GM18907 (cell line): ENCODE measurements around the gene POU3F3.
A peak's percentile ranks its signal among the peaks of the same experiment; 100 is the strongest.

Experiments
- ATAC-seq: cut with Tn5 transposase; IDR thresholded peaks from one replicate; pipeline ENCODE4 v1.9.1; 2021; ENCODE audit warnings: mild to moderate bottlenecking, moderate library complexity; ENCODE audit not compliant: unreplicated experiment

The POU3F3 gene

DNA sequence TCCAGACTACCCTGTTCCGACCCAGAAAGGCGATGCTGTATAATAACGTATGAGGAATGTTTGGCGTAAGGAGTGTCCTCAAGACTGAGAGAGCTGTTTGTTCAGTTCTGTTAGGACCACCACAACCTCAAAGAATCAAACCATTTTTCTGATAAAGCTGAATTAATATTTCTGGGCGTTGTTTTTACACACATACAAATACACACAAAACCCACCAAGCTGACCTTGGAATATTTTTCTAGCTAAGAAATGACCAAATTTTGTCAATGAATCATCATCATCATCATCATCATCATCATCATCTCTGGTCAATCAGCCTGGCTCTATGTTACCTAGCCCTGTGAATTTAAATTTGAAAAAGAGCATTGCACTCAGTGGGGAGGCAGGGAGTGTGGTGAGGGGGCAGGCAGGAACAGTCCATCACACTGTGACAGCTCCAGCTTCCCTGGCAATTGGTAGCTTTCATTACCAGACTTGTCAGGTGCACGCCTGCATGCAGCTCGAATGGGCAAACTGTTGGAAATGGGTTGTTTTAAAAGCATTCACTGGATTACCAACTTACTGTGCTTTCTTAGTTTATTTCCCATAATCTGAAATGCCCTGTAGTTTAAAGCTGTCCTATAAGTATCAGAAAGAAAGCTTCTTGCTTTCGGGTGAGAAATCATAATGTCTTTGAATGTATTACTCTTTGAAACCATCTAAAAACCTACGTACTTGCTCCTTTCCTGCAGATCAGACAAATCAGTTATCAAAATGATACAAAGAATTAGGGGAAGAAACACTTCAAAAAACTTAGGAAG lies 6.9 kb upstream of the POU3F3 start:
- no peak for ATAC-seq

DNA sequence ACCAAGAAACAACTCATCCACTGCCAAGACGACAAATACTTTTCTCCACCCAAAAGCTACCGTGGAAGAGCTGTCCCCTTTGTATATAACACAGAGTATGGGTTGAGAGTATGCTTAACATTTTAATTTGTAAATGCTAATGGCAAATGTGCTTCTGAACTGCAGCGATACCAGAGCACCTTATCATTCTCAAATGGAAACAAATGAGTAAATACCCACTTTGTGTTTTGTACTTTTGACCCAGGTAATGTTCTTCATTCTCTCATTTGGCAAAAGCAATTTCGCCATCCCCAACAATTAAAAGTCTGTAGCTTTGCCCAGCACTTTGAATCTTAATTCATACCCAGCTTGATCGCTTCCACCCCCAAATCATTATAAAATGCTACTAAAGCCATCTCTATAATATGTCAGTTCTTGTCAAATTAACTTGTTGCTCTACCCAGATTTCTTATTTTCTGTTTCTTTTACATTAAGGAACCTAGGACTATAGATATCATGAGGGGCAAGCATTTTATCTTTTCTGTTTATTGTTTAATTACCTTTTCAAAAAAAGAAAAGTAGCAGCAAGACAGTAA lies 6.2 kb upstream of the POU3F3 start:
- ATAC-seq: no peak

DNA sequence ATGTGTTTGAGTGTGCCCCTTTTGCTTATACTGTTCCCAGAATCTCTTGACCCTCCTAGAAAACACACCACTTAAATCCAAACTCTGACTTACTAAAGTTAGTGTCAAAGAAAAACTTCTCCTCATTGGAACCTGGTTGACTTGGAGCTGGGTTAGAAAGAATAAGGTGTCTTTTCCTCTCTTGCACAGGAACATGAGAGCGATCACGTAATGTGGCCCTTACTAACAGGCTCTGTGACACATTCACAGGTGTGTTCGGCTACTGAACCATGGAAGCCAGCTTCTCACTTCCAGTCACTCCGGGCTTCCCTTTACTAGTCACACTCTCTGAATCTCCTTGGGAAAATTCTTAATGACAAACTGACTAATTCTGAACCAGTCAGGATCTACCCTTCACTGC lies 5.4 kb upstream of the POU3F3 start:
- no peak for ATAC-seq

DNA sequence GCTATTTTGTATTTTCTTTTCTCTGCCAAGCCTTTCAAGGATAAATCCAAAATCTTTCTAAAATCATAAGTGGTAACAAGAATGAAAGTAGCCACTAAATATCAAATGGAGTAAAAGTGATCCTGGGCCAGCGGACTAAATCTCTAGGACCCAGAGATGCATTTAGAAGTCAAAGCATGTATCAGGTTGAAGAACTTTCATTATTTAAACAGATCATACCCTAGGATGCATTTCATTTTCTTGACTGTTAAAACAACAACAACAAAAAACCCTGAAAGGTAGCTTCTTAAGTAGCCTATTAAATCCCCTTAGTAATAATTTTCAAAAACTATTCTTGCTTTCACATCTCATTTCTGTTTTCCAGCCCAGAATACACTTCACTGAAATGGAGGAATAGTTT lies 4.8 kb upstream of the POU3F3 start:
- no peak for ATAC-seq

DNA sequence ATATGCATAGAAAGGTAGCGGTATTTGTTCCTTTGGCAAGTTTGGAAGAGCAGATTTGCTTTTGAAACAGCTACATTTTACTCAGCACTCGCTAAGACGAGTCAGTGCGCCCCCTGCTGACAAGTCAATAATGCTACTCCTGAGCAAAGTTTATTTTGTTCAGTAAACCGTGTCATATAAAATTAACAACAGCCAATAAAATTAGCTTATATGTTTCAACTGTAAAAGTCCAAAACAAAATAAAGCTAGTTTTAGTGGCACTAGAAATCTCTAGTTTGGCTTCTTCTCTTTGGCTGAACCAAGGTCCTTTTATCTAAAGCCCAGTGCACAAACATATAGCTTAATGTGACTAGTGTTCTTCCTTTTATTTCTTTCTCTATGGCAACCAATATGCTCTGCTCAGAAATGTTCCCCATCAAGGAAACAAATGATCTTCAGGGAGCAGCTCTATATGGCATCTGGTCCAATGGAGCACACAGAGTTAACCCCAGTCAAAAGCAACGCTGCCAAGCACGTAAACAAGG lies 4.2 kb upstream of the POU3F3 start:
- peak; percentile 42 for ATAC-seq

DNA sequence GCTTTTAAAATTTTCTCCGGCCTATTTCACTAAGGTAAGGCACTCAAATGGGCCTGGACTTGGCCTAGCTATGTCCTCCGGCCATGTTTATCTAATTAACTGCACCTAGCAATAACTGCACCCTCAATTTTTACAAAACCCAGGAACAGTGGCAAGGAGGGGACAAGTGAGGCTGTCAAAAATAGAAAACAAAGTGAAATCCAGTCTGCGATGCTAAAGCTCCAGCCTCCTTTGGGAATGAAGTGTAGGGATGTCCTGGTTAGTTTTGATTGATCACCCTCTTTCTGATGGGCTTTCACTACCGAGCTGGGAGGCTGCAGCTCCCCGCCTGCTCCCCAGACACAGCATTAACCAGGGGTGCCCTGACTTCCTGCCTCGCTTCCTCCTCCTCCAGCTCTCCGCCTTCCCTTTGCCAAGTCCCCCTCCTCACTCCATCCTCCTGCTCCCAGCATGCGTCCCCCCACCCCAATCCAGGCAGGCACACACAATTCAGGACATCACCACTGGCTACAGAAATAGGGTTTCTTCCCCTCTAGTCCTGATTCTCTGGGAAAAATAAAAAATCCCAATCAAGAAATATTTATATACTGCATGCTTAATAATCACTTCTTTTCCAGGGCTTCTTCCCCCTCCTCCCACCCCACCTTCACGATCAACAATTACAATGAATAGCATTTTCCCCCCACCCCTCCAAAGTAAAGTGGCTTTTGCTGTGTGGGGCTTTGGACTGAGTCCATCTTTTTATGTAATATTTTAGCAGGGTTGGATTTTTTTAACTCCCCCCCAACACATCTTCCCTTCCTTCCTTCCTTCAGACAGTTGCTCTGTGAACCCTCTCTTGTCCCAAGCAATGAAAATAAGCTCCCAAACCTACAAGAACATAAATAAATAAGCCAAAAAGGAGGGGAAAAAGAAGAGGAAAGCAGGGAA lies 3.3 kb upstream of the POU3F3 start:
- no peak for ATAC-seq

DNA sequence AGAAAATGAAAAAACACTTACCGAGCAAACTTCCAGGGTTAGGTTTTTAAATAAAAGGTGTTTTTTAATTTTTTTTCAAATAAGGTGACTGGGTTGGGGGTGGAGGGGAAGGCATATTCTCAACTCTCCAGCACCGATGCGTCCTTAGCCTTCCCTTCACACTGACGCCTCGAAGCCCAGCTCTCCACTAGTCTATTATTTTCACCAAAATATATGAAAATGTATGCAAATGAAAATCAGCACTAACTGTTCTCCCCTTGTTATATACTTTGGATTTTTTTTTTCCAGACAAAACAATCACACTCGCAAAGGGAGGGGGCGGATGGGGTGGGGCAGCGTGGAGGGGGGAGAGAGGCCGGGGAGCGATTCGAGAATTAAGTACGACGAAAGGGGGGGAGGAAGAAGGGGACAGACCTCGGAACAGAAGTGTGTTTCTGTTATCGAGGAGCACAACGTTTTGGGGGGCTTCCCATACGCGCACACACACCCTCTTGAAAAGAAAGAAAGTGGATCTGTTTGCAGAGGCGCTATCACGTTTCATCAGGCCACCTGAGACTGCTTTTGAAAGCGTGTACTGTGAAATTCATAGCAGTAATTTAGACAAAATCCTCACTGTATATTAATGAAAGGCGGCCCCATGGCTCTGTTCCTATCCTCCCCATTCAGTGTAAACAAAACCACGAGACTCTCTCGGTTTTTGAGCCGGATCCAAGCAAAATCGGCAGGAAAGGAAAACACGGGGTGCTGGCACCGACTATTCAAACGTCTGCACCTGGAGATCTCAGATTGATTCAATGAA lies 2.4 kb upstream of the POU3F3 start:
- ATAC-seq: no peak

DNA sequence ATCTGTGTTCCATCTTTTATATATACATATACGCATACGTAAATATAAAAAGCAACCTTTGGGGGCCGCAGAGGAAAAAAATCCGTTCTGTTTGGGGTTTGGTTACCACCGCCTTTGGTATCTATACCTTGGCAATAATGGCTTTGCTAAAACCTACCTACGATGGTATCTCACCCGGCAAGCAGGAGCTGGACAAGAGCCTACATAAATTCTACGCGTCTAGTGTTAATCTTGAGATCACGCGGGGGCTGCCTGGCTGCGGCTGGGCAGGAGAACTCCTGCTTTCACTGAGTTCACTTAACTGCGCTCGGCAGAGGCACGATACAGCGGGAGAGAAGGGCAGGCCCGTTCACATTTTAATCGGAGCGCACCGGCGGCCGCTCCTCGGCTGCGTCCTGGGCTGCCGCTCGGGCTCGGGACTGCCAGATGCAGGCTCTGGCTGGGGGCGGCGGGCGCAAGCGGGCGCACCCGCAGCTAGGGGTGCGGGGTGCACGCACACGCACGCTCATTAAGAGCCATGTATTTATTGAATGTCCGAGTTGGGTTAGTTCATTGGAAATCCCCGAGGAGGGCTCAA lies 1.7 kb upstream of the POU3F3 start:
- peak; percentile 32 for ATAC-seq

DNA sequence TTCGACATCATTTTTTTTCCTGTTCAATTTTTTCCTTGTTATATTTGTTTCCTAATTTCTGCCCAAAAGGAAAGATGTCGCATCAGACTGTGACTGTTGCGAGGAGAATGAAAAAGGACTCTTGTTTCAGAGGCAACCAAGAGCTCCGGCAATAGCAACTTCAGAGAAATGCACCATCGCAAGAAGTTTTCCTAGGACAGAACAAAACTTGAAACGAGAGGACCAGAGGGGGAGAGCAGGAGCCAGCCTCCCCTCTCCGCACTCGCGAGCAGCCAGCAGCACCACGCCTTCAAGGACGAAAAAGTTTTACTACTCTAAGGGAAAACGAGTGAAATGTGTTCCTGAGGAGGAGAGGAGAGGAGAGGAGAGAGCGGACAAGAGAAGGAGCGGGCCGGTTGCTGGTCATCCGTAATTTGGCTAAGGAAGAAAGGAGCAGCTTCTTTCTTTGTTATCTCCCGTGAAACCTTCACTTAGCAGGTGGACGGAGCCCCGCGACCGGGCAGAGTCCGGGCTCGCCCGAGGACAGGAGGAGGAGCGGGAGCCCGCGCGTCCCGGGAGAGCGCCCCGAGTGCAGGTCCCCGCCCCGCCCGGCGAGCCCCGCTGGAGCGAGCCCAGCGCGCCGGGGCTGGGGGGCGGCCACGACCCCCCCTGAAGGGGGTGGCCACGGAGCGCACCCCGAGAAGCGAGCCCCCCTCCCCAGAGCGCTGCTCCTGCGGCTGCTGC lies 744 bp downstream of the POU3F3 start:
- ATAC-seq: no peak

DNA sequence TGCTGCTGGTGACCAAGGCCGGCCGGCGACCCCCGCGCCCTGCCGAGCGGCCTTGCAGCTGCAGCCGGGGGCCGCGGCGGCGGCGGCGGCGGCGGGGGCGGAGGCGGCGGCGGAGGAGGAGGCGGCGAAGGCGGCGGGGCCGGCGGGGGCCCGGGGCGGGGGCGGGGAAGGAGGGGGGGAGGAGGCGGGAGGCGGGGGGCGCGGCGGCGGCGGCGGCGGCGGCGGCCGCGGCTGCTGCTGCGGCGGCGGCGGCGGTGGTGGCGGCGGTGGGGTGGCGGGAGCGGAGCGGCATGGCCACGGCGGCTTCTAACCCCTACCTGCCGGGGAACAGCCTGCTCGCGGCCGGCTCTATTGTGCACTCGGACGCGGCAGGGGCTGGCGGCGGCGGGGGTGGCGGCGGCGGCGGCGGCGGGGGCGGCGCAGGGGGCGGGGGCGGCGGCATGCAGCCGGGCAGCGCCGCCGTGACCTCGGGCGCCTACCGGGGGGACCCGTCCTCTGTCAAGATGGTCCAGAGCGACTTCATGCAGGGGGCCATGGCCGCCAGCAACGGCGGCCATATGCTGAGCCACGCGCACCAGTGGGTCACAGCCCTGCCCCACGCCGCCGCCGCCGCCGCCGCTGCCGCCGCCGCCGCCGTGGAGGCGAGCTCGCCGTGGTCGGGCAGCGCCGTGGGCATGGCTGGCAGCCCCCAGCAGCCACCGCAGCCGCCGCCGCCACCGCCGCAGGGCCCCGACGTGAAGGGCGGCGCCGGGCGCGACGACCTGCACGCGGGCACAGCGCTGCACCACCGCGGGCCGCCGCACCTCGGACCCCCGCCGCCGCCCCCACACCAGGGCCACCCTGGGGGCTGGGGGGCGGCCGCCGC lies 1.5 kb downstream of the POU3F3 start:
- ATAC-seq: no peak

DNA sequence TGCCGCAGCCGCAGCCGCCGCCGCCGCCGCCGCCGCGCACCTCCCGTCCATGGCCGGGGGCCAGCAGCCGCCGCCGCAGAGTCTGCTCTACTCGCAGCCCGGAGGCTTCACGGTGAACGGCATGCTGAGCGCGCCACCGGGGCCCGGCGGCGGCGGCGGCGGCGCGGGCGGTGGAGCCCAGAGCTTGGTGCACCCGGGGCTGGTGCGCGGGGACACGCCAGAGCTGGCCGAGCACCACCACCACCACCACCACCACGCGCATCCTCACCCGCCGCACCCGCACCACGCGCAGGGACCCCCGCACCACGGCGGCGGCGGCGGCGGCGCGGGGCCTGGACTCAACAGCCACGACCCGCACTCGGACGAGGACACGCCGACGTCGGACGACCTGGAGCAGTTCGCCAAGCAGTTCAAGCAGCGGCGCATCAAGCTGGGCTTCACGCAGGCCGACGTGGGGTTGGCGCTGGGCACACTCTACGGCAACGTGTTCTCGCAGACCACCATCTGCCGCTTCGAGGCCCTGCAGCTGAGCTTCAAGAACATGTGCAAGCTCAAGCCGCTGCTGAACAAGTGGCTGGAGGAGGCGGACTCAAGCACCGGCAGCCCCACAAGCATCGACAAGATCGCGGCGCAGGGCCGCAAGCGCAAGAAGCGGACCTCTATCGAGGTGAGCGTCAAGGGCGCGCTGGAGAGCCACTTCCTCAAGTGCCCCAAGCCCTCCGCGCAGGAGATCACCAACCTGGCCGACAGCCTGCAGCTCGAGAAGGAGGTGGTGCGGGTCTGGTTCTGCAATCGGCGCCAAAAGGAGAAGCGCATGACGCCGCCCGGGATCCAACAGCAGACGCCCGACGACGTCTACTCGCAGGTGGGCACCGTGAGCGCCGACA lies 2.4 kb downstream of the POU3F3 start:
- ATAC-seq: no peak

DNA sequence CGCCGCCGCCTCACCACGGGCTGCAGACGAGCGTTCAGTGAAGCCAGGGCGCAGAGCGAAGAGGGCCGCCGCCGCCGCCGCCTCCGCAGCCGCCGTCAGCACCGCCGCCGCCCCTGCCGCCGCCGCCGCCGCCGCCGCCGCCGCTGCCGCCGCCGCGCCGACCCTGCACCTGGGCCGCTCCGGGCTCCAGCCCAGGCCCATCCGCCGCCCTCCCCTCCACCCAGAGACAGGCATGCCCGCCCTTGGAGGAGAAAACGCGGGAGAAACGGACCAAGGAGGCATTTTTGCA lies 3.0 kb downstream of the POU3F3 start:
- ATAC-seq: no peak

DNA sequence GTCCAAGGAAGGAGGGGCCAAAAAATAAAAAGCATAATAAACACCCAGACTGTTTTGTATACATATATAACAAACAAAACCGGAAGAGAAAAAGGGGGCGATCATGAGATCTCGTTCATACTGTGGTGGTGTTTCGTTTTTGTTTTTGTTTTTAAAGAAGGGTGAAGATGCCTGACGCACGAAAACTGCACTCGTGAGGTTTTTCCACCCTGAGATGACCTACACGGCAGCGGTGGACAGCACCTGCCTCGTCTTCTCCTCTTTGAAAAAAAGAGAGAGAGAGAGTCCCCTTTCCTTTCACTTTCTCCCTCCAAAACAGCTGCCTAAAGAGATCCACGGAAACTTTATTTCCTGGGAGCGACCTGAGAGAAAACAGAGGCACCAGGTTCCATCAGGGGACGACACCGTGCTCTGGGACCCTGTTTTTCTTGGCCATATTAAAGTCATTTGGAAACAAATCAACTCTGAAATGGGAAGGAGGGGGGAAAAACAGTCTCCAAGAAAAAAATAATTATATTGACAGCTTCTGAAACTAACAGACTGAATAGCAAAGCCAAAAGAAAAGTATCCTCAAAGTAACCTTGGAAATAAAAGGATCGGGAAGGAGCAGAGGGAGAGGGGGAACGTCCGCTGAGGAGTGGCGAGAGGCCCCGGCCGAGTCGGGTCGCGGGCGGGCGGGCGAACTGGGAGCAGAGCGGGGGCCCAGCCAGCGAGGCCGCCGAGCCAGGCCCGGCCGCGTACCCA lies 3.5 kb downstream of the POU3F3 start:
- no peak for ATAC-seq

DNA sequence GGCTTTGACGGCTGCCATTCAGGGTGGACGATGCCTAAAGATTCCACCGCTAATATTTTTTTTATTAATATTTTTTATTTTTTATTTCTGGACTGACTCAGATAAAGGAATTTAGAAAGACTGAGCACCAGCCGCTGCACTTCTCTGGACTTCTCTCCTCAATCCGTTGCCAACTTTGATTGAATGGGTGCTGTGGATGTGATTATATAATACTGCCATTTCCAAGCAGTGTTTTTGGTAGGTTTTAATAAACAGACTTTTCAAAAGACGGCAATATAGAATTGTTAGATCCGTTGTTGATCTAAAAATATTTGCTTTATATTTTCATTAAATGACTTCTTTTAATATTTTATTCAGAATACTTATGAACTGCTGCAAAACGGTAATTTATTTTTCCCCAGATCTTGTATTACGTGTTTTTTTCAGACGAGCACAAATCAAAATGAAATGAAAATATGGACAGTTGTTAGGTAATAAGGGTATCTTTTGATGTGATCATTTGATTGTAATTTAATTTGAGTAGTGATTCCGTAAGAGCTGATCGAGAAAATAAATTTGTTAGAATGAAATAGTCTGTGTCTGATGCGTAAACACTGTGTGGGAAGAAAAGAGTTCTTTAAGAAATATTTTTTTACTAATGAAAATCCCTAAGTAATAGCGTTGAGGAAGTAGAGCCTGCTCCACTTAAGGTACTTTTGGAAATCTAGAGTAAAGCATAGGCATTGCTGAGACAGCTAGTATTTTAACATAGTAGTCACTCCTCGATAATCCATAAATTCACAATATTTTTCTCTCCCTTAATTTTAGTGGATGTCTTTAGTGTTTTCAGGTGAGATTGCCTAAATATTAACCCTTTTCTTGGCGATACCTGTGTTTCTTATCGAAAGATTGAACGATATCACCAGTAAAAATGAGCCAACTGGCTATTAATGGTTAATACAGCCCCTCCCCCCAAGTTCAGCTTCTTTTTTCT lies 4.4 kb downstream of the POU3F3 start:
- no peak for ATAC-seq

DNA sequence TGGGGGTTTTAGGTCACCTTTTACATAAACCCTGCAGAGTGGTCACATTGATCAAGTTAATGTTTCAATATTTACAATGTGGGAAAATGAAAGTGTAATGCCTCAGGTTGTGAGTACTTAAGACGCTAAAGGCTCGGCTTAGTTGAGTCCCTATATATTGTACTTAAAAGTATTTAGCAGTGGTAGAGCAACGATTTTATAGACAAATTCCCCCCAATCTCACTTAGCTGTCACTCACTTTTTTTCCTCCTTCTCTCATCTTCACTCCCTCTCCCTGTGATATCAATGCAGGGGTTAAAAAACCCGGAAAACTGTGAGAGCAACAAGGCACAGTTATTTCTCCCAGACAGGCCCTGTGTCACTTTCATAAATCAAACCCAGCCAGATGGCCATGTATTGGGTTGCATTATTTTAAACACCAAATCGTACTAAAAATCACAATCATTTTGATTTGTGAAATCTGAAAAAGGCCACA lies 5.4 kb downstream of the POU3F3 start:
- ATAC-seq: no peak
